ENCODE measurements around the gene SP6.
A peak's percentile ranks its signal among the peaks of the same experiment; 100 is the strongest.

SP6 gene

GRCh38 chr17:47802341-47803022 lies 48.5 kb downstream of the SP6 start:
- DNase-seq (ENCODE audit: low read depth, low spot score), result peak; percentile 58
- H3K4me3 ChIP-seq (ENCODE audit: low read length), result no peak overlapping the region

GRCh38 chr17:47801906-47802305 lies 49.1 kb downstream of the SP6 start:
- H3K4me3 ChIP-seq (ENCODE audit: low read length), result no peak overlapping the region

GRCh38 chr17:47801176-47801765 lies 49.7 kb downstream of the SP6 start:
- DNase-seq (ENCODE audit: low read depth, low spot score), result no peak
- H3K4me3 ChIP-seq (ENCODE audit: low read length), result no peak overlapping the region

More at GRCh38 chr17:47801906-47802305, 49.1 kb downstream of the SP6 start:
- DNase-seq (ENCODE audit: low read depth, low spot score), result no peak

- DNase-seq (ENCODE audit: low read depth, low spot score), result no peak
- H3K4me3 ChIP-seq (ENCODE audit: low read length), result no peak overlapping the region
Observed at GRCh38 chr17:47800686-47801085, 50.3 kb downstream of the SP6 start.

GRCh38 chr17:47797797-47798196 lies 53.2 kb downstream of the SP6 start:
- H3K4me3 ChIP-seq (ENCODE audit: low read length), result no peak overlapping the region
- DNase-seq (ENCODE audit: low read depth, low spot score), result no peak

All from Jurkat, Clone E6-1 (cell line).